ENCODE results near the gene MSANTD2. TPM values are rescaled to one million over a fixed set of nuclear protein-coding genes. Genes with fewer than 3 reads are reported as not detected.

The MSANTD2 gene
- total RNA-seq, 1 donor from 2014 or later, result 10.4 TPM

DNA sequence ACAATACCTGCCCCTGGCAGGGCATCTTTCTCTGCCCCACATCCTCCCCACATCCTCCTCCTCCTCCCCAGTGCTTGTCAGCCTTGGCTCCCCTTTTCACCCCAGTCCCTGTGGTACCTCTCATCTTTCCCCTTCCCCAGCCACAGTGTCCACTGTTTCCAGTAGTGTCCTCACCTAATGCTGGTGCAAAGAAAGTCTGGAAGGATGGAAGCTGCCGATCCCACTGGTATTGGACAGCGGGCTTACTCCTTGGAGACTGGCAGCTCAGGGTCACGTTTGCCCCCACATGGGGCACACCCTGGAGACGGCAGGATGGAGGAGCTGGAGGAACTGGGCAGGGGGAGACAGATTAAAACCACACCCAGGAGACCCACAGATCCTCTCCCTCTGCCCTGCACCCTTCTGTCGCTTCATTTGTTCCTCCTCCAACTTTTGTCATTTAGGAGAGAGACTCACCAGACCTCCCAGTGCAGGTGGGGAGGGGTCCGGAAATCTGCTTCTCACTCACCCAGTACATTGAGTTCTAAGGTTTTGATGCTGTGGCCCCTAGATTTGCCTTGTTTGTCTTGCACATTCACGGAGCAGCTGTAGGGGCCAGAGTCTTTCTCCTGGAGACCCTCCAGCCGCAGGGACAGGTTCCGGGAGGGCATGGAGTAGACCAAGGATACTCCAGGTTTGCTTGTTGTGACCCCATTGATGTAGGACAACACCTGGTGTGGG lies 44.0 kb downstream of the MSANTD2 start:
- H3K36me3 Mint-ChIP-seq (ENCODE audit: low read depth), result peaks cover 2% of the 10 kb centered on the region
- DNase-seq (ENCODE audit: low spot score), result no peak

DNA sequence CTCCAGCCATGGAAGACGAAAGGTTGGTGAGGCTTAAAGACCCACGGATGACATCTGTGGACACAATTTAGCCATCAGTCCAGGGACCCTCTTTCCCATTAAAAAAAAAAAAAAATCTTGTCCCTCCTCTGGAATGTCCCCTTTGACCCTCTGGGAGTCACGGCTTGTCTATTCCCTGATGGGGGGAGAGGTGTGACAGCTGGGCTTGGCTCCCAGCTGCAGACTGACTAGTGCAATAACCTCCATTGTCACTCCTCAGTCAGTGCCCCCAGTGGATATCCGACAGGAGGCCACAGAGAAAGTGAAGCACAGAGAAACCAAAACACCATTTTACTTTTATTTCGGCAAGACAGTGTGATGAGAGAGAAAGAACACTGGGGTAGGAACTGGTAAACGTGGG lies 45.5 kb downstream of the MSANTD2 start:
- peaks cover 10% of the 10 kb centered on the region for H3K4me1 Mint-ChIP-seq (ENCODE audit: low read depth)
- H3K27ac Mint-ChIP-seq (ENCODE audit: unreplicated experiment), result no peak overlapping the region
- no peak overlapping the region for H3K4me3 Mint-ChIP-seq (ENCODE audit: unreplicated experiment)
- H3K36me3 Mint-ChIP-seq (ENCODE audit: low read depth), result peaks cover 2% of the 10 kb centered on the region
- peaks cover 4% of the 10 kb centered on the region for H3K27me3 Mint-ChIP-seq (ENCODE audit: low read depth)
- H3K9me3 Mint-ChIP-seq (ENCODE audit: low read depth), result no peaks in the 10 kb centered on the region
- no peak for DNase-seq (ENCODE audit: low spot score)
- TF ChIP-seq, protein P1, sequence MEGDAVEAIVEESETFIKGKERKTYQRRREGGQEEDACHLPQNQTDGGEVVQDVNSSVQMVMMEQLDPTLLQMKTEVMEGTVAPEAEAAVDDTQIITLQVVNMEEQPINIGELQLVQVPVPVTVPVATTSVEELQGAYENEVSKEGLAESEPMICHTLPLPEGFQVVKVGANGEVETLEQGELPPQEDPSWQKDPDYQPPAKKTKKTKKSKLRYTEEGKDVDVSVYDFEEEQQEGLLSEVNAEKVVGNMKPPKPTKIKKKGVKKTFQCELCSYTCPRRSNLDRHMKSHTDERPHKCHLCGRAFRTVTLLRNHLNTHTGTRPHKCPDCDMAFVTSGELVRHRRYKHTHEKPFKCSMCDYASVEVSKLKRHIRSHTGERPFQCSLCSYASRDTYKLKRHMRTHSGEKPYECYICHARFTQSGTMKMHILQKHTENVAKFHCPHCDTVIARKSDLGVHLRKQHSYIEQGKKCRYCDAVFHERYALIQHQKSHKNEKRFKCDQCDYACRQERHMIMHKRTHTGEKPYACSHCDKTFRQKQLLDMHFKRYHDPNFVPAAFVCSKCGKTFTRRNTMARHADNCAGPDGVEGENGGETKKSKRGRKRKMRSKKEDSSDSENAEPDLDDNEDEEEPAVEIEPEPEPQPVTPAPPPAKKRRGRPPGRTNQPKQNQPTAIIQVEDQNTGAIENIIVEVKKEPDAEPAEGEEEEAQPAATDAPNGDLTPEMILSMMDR (IDR thresholded peaks at IDR 0.05), result no peak

More for the DNA sequence above, 44.0 kb downstream of the MSANTD2 start:
- H3K4me3 Mint-ChIP-seq (ENCODE audit: unreplicated experiment), result no peak overlapping the region
- H3K4me1 Mint-ChIP-seq (ENCODE audit: low read depth), result peaks cover 20% of the 10 kb centered on the region
- H3K27ac Mint-ChIP-seq (ENCODE audit: unreplicated experiment), result no peak overlapping the region
- TF ChIP-seq, protein P1 (IDR thresholded peaks at IDR 0.05), result no peak
- peaks cover 7% of the 10 kb centered on the region for H3K27me3 Mint-ChIP-seq (ENCODE audit: low read depth)
- no peaks in the 10 kb centered on the region for H3K9me3 Mint-ChIP-seq (ENCODE audit: low read depth)

GRCh38 chr11:124754309-124754708 lies 45.9 kb downstream of the MSANTD2 start:
- peaks cover 2% of the 10 kb centered on the region for H3K36me3 Mint-ChIP-seq (ENCODE audit: low read depth)

GRCh38 chr11:124753624-124754023 lies 46.6 kb downstream of the MSANTD2 start:
- Mint-ChIP-seq H3K9me3 (ENCODE audit: low read depth) (no peaks in the 10 kb centered on the region), H3K4me1 (ENCODE audit: low read depth) (peaks cover 8% of the 10 kb centered on the region), H3K27ac (ENCODE audit: unreplicated experiment) (no peak overlapping the region), H3K27me3 (ENCODE audit: low read depth) (peaks cover 5% of the 10 kb centered on the region), H3K4me3 (ENCODE audit: unreplicated experiment) (no peak overlapping the region), H3K36me3 (ENCODE audit: low read depth) (peaks cover 2% of the 10 kb centered on the region)
- TF ChIP-seq, protein P1 (IDR thresholded peaks at IDR 0.05), result no peak
- DNase-seq (ENCODE audit: low spot score), result no peak

More at GRCh38 chr11:124754309-124754708, 45.9 kb downstream of the MSANTD2 start:
- Mint-ChIP-seq H3K9me3 (ENCODE audit: low read depth) (no peaks in the 10 kb centered on the region), H3K4me3 (ENCODE audit: unreplicated experiment) (no peak overlapping the region), H3K4me1 (ENCODE audit: low read depth) (peaks cover 10% of the 10 kb centered on the region), H3K27ac (ENCODE audit: unreplicated experiment) (no peak overlapping the region), H3K27me3 (ENCODE audit: low read depth) (peaks cover 4% of the 10 kb centered on the region)
- TF ChIP-seq, protein P1 (IDR thresholded peaks at IDR 0.05), result no peak
- DNase-seq (ENCODE audit: low spot score), result no peak

DNA sequence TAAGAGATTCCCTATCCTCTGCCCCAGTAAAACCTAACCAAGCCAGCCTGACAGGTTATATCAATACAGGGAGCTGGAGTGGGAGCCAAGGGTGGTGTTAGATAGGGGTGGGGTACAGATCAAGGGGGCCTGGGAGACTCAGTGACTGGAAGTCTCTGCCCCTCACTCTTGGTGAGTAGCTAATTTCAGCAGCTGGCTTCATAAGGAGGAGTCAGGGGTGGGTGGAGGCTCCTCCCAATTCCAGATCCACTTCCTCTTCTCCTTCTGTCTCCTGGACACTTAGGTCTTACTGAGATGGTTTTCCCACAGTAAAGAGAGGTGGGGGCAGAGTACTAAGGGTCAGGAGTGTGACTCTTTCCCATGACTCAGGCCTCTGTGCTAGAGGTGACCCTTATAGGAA lies 47.0 kb downstream of the MSANTD2 start:
- TF ChIP-seq, protein P1 (IDR thresholded peaks at IDR 0.05), result no peak
- no peak overlapping the region for H3K4me3 Mint-ChIP-seq (ENCODE audit: unreplicated experiment)
- peaks cover 5% of the 10 kb centered on the region for H3K4me1 Mint-ChIP-seq (ENCODE audit: low read depth)
- no peak for DNase-seq (ENCODE audit: low spot score)
- H3K27ac Mint-ChIP-seq (ENCODE audit: unreplicated experiment), result no peak overlapping the region
- no peaks in the 10 kb centered on the region for H3K9me3 Mint-ChIP-seq (ENCODE audit: low read depth)
- peaks cover 2% of the 10 kb centered on the region for H3K36me3 Mint-ChIP-seq (ENCODE audit: low read depth)
- H3K27me3 Mint-ChIP-seq (ENCODE audit: low read depth), result peaks cover 5% of the 10 kb centered on the region

All from chondrocyte (in vitro differentiated cells).